DMS114 treated with DMSO at 0.1 percent for 48 hours (cell line): ENCODE measurements around the gene DGKH.
A peak's percentile ranks its signal among the peaks of the same experiment; 100 is the strongest.
"Not testable (repeated sequence)": the region's sequence is repeated elsewhere in the genome, so short reads cannot be mapped to it uniquely, and the experiment has no call there.

Experiments used
- DNase-seq: peaks from one replicate; lab custom pipeline; 2025; ENCODE audit not compliant: unreplicated experiment; lab: John Stamatoyannopoulos, UW

The DGKH gene

DNA sequence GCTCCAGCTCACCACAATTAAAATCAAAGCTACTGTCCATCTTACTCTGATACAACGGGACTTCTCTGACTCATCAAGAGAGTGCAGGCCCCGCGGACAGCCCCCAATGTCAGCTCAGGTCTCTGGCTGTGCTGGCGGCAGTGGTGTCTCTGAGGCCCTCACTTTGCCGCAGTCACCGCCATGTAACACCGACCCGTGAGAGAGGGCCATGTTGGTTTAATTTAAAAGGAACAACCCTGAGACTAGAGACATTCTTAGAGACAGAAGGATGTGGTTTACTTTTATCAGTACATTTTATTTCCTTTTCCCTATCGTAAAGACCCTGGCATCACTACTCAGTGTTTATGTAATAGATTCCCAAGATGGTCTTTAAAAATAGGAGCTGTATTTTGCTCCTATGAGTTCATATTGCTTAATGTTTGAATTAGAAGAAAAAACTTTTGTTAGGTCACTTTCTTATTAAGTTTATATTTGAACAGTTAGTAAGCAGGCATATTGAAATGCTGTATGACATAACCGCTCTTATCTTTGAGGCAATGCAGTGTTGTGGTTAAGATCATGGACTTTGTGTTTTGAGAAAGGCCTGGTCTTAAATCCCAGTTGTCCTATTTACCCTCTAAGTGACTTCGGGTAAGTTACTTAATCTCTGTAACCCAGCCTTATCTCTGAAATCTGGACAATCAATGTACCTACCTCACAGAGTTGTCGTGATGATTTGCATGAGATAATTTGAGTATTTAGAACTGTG, 23.4 kb downstream of the DGKH start:
- DNase-seq: no peak

DNA sequence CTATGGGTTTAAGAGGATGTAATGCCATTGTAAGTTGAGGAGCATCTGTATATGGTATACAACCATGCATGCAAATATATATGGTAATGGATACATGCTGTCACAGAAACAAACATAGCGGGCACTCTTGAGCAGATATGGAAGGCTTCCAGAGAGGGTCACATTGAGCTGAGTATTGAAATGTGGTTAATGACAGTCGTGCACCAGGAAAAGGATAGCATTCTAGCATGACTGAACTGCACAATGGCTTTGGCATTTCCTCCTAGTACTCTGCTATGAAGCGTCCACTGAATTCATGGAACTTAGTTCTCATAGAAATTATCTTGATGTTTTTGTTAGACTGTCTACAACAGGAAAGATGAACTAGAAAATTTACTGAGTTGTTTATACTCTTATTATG, 25.2 kb downstream of the DGKH start:
- no peak for DNase-seq

DNA sequence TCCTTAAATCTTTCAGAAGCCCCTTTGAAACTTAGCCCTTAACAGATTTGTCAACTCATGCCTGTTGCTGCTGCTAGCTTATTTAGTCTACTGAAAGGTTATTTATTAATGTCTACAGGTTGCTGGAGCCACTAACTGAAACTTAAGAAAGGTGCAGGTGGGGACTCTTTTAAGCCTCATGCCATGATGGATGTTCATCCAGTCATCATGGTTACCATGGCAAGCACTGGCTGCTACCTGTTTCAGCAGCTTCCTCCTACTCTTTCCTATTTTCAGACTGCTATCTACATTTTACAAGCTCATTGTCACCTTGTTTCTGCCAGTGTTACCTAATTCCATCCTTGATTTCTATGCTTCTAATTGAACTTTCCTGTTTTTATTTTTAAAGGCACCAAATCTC, 27.1 kb downstream of the DGKH start:
- no peak for DNase-seq

DNA sequence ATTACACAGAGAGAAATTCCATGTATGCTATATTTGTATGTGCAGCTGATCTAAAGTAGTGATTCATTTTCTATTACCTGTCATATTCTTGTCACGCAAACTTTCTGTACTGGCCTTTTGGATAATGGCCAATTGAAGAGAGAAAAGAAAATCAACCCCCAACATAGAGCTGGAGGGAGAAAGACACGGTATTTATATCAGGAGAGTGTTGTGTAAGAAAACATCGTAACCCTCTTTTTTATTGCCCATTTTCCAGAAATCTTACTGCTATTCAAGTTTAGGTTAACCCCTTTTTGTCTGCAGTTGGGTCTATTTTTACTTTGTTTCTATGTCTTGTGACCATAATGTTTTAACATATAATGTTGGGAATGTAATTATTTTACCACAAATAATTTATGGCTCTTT, 27.9 kb downstream of the DGKH start:
- DNase-seq: no peak

DNA sequence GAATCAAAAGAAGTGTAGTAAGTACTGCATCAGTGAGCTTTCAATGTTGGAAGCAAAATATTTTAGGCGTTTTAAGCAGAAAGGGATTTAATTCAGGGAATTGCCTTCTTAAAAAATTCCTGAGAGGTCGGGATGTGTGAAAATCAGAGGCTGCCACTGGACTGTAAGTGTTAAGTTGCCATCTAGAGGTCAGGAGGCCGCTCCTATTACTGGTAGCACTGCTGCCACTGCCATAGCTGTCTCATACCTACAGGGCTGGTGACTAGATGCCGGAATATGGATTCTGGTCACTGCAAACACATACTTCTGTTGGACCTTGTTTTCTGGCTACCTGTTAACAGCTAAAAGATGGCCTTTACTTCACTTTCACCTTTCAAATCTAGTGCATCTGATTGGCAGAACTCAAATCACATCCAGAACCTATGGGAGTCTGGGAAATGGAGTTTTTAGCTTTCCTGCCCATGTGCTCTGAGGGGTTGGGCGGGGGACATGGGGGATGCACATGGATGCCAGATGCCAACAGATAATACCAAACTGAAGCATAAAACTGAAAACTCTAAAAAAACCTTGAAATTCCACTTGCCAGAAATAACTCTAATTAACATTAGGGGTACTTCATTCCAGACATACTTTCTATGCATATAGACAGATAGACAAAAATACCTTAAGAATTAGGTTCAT, 29.8 kb downstream of the DGKH start:
- no peak for DNase-seq

DNA sequence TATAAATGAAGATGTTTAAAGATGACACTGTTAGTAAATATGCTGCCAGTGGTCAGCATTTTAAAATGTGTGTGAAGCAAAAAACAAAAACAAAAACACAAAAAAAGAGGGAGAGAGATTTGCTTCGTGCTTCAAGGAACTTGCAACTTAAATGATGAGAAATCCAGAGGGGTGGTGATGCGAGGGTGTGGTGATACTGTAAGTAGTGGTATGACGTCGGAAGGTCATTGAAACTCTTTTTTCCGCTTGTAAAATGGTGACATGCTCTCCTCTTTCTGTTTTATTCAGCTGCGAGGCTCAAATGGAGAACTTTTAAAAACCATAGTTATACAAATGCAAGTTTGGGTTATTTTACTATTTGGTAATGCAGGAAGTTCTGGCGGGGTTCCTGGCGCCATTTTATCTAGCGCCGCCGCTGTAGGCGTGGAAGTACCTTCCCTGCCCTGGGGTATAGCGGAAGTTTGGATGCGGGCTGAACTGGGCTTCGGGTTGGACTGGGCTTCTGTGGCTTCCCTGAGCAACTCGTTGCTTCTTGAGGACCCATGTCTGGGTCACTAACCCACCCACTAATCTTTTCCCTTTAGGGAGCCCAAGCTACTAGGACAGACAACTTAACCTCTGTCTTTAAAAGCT, 34.8 kb downstream of the DGKH start:
- no peak for DNase-seq

DNA sequence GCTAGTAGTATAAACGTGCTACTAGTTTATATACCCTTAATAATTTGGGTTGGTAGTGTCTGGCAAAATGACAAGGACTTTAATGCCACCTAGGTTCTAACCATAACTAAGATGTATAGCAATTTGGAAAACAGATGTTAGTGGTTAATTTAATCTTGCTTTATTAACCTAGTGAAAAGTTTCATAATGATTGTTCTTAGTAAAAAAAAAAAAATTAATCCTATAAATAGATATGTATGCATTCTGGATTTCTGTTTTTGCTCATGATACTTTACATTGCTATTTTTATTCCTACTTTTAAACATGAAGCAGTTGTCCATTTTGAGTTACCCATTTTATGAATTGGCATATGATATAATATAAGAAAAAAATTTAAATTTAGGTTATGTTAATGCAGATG, 36.3 kb downstream of the DGKH start:
- no peak for DNase-seq

DNA sequence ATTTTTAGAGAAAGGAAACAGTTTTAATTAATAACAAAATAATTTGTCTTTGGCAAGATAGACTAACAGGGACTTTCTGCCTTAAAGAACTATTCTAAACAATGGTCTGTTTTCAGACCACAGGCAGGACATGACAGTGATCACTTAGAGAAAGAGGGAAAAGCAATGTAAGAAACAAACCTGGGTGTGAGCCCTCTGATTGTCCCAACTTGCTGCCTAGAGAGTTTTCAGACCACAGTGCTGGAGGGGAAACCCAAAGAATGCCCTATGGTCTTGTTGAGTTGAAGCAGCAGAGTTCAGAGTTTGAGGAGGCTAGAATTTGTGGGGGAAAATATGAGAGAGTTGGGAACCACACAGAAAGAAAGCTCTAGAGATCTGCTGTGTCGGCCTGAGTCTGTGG, 38.1 kb downstream of the DGKH start:
- DNase-seq: no peak

DNA sequence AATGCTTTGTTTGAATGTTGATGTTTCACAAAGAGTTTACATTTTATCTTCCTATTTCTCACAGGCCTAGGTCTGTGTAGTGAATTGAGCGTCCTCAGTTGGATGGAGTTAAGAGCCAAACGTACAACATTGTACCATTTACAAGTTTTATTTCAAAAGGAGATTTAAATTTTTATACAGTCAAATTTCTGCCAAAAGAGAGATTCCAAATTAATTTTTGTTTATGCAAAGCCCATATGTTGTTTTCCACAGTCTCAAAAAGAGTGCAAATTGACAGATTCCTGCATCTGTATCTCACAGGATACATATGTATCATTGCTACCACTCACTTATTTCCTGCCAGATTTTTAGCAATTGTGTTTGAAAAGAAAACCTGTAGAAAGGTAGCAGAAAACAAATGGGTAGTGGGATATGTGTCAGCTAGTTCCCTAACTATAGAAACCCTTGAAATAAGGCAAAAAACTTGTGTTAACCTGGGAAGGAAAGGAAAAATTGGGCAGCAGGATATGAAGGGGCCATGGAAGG, 46.1 kb downstream of the DGKH start:
- no peak for DNase-seq

DNA sequence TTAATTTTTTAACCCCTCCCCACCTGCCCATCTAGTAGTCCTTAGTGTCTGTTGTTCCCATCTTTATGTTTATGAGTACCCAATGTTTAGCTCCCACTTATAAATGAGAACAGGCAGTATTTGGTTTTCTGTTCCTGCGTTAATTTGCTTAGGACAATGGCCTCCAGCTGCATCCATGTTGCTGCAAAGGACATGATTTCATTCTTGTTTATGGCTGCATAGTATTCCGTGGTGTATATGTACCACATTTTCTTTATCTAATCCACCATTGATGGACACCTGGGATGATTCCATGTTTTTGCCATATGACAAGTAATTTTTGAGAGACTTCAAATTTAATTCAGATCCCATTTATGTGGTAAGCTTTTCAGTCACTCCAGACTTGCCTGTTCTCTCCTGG, 47.8 kb downstream of the DGKH start:
- not testable (repeated sequence) for DNase-seq

DNA sequence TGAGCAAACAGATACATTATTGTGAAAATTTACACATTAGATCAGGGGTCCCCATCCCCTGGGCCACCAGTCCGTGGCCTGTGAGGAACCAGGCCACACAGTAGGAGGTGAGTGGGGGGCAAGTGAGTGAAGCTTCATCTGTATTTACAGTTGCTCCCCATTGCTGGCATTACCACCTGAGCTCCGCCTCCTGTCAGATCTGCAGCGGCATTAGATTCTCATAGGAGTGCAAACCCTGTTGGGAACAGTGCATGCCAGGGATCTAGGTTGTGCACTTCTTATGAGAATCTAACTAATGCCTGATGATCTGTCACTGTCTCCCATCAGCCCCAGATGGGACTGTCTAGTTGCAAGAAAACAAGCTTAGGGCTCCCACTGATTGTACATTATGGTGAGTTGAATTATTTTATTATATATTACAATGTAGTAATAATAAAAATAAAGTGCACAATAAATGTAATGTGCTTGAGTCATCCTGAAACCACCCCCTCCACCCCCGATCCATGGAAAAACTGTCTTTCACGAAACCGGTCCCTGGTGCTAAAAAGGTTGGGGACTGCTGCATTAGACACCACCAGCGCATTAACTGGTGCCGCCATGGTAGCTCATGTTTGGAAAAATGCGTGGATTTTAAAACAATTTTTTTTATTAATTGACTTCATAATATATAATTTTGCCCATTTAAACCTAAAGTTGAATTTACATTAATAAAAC, 51.7 kb downstream of the DGKH start:
- no peak for DNase-seq

DNA sequence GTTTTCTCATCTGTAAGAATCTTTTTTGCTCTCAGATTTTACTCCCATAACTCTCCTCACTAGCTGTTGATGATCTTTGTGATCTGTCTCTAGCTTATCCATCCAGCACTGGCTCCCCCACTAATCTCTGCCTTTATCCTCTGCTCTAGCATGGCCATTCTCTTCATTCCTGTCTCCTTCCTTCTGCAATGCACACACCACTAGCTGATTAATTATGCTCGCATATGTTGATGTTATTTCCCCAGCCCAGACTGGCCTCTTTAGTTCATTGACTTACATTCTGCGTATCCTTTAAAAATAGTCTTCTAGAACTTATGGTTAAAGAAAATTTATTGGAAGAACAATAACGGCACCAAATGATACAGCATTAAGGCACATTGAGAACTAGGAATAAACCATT, 52.5 kb downstream of the DGKH start:
- DNase-seq: no peak

DNA sequence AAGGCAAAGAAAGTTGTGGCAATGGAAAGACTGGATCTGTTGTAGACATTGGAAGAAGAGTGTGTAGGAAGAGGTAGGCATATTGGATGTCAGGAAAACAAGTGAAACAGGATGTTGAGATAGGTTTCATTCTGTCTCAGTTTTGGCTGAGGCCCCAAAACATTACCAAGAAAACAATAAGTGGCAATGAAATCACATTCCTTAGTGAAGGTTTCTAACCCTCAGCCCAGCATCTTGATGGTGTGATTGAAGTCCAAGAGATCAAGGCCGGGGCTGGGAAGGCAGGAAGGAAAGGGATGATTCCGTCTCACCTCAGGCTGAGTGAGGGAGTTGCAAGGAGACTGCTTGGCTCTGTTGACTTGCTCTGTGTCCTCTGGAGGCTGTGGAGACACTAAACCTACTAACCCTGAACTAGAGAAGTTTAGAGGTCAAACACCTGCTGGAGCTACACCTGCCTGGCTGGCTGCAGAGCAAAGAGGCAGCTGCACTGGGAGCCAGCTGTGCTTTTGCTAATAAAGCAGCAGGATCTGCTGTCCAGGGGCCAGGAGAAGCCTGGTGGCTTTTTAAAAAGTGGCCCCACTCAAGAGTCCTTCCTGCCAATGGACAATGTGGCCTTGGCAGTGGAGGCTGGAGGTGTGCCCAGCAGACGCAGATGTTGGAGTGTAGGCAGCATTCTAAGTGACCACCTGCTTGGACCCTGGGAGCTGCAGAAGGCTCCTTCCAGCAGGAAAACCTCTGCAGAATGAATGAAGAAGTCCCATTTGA, 53.6 kb downstream of the DGKH start:
- DNase-seq: no peak

DNA sequence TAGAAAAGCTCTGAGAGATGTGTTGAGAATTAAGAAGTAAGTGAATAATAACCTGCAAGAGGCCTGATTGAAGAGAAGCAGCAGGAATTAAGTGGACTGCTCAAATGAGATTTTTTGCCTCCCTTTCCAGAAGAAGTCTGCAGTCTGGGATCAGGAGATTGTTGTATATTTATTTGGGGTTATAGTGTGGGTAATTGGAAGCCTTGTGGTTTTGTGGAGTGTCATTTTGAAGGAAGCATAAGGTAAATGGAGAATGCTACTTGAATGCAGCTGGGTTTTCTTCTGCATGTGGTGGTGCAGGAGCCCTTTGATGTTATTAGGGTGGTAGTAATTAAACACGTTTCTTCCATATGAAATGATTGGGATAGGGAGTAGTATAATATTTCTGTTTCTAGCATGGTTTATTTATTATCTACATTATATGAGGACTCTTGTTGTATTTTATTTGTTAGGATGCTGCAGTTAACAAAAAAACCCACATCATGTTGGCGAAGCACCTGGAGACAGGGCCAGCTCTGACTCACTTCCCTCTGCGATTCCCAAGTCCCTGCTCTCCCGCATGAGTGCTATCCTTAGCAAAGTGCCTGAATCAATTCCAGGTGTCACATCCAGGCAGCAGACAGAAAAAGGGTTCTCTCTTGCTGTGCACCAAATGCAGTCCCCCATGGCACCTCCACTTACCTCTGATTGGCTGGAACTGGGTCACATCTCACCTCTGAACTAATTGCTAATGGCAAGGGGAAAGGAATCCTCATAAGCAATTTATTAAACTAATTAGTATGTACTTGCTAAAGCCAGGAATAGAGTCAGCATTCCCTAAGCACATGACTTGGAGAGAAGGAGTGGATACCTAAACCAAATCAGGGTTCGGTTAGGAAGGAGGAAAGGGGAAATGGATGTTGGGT, 54.8 kb downstream of the DGKH start:
- DNase-seq: no peak

DNA sequence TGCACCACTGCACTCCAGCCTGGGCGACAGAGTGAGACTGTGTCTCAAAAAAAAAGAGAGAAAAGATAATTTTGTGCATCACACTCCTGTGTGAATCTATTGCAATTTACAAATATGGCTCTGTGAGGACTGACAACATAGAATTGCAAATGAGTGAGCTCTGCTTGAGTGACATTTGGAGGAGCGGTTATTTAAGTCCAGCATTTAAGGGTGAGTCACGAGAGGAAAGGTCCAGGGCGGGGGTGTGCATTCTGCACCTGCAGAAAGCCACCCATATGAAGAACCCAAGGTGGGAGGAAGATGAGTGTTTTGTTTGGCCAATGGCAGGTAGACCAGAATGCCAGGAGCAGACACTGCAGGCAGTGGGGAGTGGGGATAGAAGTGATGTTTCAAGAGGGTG, 58.5 kb downstream of the DGKH start:
- DNase-seq: no peak

DNA sequence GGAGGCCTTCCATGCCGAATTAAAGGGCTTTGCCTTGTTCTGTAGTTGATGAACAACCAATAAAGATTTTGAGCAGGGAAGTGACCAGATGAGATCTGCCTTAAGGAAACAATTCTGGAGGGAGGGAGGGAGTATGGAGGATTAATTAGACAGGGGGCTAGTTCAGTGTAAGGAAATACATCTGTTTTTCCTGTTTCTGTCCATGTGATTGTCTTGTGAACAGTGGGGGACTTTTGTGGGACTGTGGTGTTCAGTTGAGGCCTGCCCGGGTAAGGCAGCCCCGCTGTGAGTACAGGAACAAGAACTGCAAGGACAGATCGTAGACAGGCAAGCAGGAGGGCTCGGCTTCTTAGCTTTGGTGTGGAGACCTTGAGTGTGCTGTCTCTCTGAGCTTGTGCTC, 59.0 kb downstream of the DGKH start:
- DNase-seq: no peak

DNA sequence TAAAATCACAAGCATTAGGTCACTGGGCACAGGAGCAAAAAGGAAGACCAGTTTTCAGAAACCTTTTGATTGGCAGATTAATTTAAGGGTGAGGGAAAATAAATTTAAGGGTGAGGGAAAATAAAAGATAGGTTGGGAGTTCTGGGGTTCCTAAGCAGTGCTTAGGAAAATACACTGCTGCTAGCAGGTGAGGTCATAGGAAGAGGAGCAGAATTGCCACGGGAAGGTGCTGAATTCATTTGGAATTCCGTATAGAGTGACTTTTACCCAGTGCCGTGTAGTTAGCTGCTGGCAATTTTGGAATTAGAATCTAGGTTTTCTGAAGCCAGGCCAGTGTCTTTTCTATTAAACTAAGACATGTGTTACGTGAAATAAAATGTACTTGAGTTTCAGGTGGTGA, 59.8 kb downstream of the DGKH start:
- DNase-seq: no peak

DNA sequence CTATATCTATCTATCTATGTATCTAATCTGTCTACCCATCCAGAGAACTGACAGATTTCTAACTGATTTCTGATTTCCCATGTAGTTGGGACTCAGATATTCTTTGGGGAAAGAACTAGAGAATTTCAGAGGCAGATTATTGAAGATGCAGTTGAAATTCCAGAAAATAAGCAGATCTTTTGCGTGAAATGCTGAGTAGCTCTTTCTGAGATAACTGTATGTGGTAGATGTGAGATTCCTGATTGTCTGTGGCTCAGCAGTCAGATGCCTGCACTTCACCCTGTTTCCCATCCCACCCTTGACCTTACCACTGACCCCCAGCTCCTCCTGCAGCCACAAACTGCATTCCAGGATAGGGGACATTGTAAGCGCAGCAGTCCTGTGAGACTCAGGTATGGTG, 61.5 kb downstream of the DGKH start:
- no peak for DNase-seq

DNA sequence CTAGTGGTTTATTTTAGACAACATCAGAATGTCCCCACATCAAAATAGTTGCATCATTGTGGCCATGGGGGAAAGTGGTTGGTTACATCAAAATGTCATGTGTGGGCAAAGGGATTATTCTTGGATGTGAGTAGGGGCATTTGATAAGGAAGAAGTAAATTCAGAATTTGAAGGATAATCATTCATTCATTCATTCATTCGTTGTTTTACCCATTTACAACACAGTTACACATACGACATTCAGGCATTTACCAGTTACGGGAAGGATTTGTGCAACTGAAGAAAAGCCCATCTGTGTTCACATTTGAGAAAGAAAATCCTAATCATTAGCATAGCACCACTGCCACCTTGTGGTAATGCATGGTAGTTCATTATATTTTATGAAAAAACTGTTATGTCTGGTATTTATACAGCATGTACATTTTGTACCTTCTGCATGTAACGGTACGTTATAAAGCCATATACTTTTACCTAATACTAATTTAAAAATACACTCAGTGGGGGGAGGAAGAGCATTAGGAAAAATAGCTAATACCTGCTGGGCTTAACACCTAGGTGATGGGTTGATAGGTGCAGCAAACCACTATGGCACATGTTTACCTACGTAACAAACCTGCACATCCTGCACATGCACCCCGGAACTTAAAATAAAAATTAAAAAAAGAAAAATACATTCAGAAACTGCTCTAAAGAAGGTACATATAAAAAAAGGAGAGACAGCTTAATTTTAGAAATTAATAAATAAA, 62.1 kb downstream of the DGKH start:
- DNase-seq: peak; percentile 37
